Activated CD4-positive, alpha-beta T cell treated with anti-CD3 and anti-CD28 coated beads, Interleukin-2, amount 10 ng/mL, durations not matched to agents 24 days and 14 days (primary cell): ENCODE data around the gene ADAM12. TPM values are rescaled to one million over a fixed set of nuclear protein-coding genes. Genes with fewer than 3 reads are reported as not detected.

Experiments used
- DNase-seq: peaks from one replicate; pipeline ENCODE4 v3.0.0; 2022
- H3K27ac Mint-ChIP-seq: one replicate; pipeline ENCODE4 v1.8.0; 2022; ENCODE audit warnings: mild to moderate bottlenecking, mixed read lengths
- H3K27me3 Mint-ChIP-seq: one replicate; pipeline ENCODE4 v1.8.0; 2022; ENCODE audit warnings: mixed read lengths
- H3K36me3 Mint-ChIP-seq: one replicate; pipeline ENCODE4 v1.8.0; 2022; ENCODE audit warnings: low read depth, mild to moderate bottlenecking, mixed read lengths
- H3K4me1 Mint-ChIP-seq: one replicate; pipeline ENCODE4 v1.8.0; 2021; ENCODE audit warnings: mixed read lengths
- H3K4me3 Mint-ChIP-seq: one replicate; pipeline ENCODE4 v1.8.0; 2022; ENCODE audit warnings: mild to moderate bottlenecking, moderate library complexity, mixed read lengths
- H3K9me3 Mint-ChIP-seq: one replicate; pipeline ENCODE4 v1.8.0; 2021; ENCODE audit warnings: mixed read lengths
- intact Hi-C: fragments of 100-400 bp; cut with micrococcal nuclease; formaldehyde crosslinking; loops from one replicate; pipeline ENCODE4 v1.15.1; 2023
- total RNA-seq: library from RNA; stranded (reverse); gene quantifications from 2 replicates; pipeline ENCODE4 v1.2.3, GENCODE V29; 2022

Gene ADAM12
- total RNA-seq, 1 donor from 2014 or later = not detected

DNA sequence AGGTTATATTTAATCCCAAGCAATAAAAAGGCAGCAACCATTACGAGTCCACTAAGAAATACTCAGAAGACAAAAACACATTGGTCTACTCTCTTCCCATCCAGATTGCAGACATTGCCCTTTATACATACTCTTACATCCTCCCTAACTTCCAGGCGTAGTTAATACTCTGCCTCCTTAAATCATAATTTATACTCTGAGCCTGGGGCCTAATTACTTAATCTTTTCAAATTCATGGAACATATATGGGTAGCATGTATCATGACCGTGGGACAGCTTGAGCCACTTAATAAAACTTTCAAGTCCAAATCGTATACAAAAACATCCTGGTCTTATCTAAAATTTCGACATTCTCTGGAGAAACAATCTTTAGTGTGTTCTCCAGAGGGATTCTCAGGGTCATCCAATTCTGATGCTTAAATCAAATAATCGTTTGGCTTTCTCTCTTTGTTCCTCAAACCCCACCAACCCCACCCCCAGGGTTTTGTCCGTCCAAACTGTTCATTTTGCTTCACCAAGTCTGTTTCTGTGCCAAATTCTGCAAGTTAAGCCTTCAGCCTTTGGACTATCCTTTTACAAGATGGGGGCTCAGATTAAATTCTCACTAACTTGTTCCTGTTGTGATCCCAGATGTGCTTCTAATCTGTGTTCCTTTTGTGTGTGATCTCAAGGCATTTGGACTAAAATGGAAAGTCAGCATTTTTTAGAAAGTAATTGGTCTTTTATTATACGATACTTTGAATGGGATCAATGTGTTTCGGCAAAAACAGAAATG, 86.4 kb downstream of the ADAM12 start:
- Mint-ChIP-seq H3K9me3 (no peaks in the 10 kb centered on the region), H3K36me3 (no peaks in the 10 kb centered on the region), H3K4me1 (no peaks in the 10 kb centered on the region), H3K27me3 (no peaks in the 10 kb centered on the region), H3K27ac (no peak overlapping the region), H3K4me3 (no peak overlapping the region)
- DNase-seq = no peak
- intact Hi-C loops = no loop called here

DNA sequence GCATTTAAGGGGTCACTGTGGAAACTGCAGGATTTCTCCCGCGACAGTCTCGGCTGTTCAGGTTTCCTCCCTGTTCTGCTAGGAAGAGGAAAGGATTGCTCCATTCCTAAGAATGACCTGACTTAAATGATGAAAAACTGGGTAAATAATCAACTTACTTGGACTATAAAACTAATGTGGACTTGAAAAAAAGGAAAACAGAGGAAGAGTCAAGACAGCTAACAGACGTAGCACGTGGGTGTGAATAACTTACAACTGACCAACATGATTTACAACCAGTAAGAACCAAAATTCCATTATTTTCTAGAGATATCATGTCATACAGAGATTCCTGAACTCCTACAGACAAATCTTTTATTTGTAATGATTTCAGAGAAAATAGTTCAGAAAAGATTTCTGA, 93.8 kb downstream of the ADAM12 start:
- H3K27ac Mint-ChIP-seq = no peak overlapping the region

DNA sequence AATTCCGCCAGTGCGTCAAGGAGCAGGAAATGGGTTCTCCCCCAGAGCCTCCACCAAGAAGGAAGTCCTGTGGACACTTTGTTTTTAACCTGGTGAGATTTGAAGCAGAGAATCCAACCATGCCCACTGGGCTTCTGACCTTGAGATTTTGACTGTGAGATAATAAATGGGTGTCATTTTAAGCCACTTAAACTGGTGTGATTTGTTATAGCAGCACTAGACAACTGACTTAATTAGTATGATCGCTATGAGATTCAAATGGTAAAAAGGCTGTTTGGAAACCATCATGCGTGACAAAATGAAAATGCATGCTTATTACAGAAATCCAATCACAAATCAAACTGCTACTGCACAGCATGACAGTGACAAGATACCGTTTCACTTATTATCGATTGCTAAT, 98.0 kb downstream of the ADAM12 start:
- Mint-ChIP-seq H3K9me3 (peaks cover 3% of the 10 kb centered on the region), H3K36me3 (no peaks in the 10 kb centered on the region)

More for the DNA sequence above, 93.8 kb downstream of the ADAM12 start:
- DNase-seq = no peak
- no peak overlapping the region for H3K4me3 Mint-ChIP-seq
- H3K9me3 Mint-ChIP-seq = no peaks in the 10 kb centered on the region
- H3K27me3 Mint-ChIP-seq = no peaks in the 10 kb centered on the region
- H3K4me1 Mint-ChIP-seq = no peaks in the 10 kb centered on the region
- H3K36me3 Mint-ChIP-seq = no peaks in the 10 kb centered on the region
- intact Hi-C loops = no loop called here

DNA sequence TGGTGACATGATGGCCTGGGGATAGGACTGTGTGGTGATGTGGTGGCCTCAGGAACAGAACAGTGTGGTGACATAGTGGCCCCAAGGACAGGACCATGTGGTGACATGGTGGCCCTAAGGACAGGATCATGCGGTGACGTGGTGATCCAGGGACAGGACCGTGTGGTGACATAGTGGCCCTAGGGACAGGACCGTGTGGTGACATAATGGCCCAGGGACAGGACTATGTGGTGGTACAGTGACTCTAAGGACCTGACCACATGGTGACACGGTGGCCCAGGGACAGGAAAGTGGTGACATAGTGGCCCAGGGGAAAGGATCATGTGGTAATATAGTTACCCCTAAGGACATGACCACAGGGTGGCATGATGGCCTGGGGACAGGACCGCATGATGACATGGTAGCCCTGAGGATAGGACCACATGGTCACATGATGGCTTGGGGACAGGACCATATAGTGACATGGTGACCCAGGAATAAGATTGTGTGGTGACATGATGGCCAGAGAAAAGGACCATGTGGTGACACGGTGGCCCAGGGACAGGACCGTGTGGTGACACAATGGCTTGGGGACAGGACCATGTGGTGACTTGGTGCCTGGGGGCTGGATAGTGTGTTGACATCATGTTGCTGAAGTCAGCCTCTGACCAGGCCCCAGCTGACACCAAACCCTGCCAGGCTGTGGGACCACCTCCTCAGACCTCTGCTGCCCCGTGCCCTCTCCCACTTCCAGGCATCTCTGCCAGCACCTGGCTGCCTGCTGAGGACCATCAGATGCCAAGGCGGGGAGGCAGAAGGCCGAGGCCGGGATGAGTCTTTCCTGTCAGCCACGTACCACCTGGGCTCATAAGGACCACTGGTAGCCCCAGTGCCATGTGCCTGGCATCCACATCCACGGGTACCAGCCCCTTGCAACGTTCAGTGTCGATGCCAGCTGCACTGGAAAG, 99.5 kb downstream of the ADAM12 start:
- no peak overlapping the region for H3K4me3 Mint-ChIP-seq
- H3K4me1 Mint-ChIP-seq = no peaks in the 10 kb centered on the region
- no peak for DNase-seq
- H3K27ac Mint-ChIP-seq = no peak overlapping the region
- no peaks in the 10 kb centered on the region for H3K27me3 Mint-ChIP-seq
- peaks cover 3% of the 10 kb centered on the region for H3K9me3 Mint-ChIP-seq
- intact Hi-C loops = no loop called here
- H3K36me3 Mint-ChIP-seq = no peaks in the 10 kb centered on the region

More for the DNA sequence above, 98.0 kb downstream of the ADAM12 start:
- intact Hi-C loops = no loop called here
- H3K27ac Mint-ChIP-seq = no peak overlapping the region
- DNase-seq = no peak
- no peaks in the 10 kb centered on the region for H3K4me1 Mint-ChIP-seq
- no peak overlapping the region for H3K4me3 Mint-ChIP-seq
- no peaks in the 10 kb centered on the region for H3K27me3 Mint-ChIP-seq

DNA sequence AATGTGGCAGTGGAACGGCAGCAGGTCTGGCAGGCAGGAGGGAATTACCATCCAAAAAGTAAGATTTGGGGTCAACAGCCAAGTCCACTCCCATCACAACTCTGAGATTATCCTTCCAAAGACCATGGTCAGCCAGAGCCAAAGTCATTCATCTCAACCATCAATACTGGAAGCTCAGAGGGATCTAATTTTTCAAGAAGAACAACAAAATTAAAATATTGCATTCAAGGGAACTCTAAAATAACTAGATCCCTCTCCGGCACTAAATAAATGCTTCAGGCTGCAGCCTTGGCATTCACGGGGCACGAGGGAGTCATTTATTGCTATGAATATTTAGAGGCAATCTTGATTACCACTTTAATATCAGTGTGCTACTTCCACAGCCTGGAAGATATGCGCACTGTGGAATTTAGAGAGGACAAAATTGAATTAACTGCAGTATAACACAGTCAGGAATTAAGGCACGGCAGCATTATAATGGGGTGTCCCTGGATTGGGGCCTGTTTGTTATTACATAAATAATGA, 102.0 kb downstream of the ADAM12 start:
- no peaks in the 10 kb centered on the region for H3K27me3 Mint-ChIP-seq
- H3K4me1 Mint-ChIP-seq = no peaks in the 10 kb centered on the region
- intact Hi-C loops = no loop called here
- H3K27ac Mint-ChIP-seq = no peak overlapping the region
- no peak overlapping the region for H3K4me3 Mint-ChIP-seq
- H3K9me3 Mint-ChIP-seq = peaks cover 3% of the 10 kb centered on the region
- DNase-seq = no peak
- no peaks in the 10 kb centered on the region for H3K36me3 Mint-ChIP-seq

DNA sequence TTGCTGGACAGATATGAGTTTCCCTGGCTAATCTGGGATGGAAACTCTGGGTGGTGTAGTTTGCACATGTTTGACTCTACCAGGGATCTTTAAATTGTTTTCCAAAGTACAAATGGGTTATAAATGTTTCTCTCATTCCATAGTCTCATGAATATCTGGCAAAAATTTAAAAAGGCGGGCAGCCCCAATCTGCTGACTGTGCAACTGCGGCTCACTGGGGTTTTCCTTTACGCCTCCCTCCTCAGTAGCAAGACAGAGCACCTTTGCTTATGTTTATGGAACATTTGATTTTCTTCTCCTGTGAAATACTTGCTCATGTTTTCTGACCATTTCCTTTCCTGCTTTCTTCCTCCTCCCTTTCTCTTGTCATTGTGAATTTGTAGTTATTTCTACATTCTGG, 105.0 kb downstream of the ADAM12 start:
- Mint-ChIP-seq H3K27me3 (no peaks in the 10 kb centered on the region), H3K4me3 (no peak overlapping the region), H3K36me3 (no peaks in the 10 kb centered on the region), H3K27ac (no peak overlapping the region), H3K4me1 (no peaks in the 10 kb centered on the region), H3K9me3 (peaks cover 3% of the 10 kb centered on the region)
- no peak for DNase-seq
- intact Hi-C loops = no loop called here

DNA sequence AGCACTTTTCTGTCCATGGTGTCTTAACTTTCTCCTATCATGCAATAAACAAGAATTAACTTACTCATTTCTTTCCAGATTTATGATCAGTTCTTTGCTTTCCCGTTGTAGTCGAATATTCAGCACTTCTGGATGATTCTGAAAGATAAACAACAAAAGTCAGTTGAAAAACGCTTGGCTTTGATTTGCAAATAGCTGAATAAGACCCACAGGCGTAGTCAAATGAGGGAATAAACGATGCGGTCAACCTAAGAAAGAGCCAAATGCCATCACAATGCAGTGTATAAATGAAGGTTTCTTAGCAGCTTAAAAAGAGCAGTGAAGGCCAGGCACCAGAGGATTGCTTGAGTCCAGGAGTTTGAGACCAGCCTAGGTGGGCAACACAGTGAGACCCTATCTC, 109.4 kb downstream of the ADAM12 start:
- H3K27ac Mint-ChIP-seq = no peak overlapping the region
- DNase-seq = no peak
- intact Hi-C loops = no loop called here
- H3K9me3 Mint-ChIP-seq = no peaks in the 10 kb centered on the region
- H3K27me3 Mint-ChIP-seq = no peaks in the 10 kb centered on the region
- H3K36me3 Mint-ChIP-seq = no peaks in the 10 kb centered on the region
- no peak overlapping the region for H3K4me3 Mint-ChIP-seq
- H3K4me1 Mint-ChIP-seq = no peaks in the 10 kb centered on the region

DNA sequence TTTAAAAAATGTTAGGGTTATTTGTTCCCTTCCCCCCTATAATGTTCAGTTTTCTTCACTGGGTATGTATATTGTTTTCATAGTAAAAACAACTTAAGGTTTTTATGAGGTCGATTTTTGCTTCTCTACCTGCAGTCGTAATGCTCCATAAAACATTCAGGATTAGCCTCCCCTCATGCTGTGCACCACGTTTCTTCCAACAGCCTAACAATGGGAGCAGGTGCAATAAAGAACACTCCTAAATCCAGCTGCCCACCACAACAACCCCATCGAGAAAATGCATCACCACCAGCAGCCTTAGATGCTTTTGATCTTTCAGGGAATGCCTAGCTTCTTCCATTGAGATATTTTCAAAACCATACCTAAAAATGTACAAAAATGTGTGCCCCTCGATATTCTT, 111.1 kb downstream of the ADAM12 start:
- Mint-ChIP-seq H3K4me1 (no peaks in the 10 kb centered on the region), H3K4me3 (no peak overlapping the region), H3K27me3 (no peaks in the 10 kb centered on the region), H3K36me3 (no peaks in the 10 kb centered on the region), H3K9me3 (no peaks in the 10 kb centered on the region), H3K27ac (no peak overlapping the region)
- no peak for DNase-seq
- intact Hi-C loops = no loop called here

DNA sequence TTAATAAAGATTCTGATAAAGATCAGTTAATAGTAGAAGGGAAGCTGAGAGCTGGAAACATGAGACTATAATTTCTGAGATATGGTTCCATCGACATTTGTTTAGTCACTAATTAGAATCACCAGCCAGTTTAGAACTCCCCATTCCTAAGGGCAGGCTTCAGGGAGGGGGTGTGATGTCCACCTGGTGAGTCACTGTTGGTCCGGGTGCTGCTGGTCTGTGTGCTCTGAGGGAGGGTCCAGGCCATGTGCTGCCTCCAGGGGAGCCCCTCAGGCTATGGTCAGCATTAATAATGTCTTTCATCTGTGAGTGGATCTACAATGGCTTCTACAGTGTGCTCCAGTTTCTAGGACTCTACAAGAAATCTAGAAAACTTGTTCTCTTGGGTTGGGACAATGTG, 115.8 kb downstream of the ADAM12 start:
- intact Hi-C loops = no loop called here

DNA sequence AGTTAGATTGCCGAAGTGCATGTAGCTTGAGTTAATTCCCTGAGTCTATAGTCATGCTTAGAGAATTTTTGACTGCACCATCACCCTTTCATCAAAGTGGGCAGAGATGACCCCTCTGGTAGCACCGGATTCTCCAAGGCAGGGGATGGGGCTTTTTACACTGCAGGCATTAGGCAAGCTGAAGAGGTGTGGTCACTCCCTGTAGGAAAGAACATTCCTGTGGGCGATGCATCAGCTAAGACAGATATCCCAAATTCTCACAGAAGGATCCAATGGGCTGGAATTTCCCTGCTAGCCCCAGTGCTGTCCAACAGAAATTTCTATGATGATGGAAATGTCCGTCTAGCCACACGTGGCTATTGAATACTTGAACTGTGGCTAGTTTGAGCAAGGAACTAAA, 118.2 kb downstream of the ADAM12 start:
- DNase-seq = no peak
- Mint-ChIP-seq H3K4me1 (no peaks in the 10 kb centered on the region), H3K9me3 (no peaks in the 10 kb centered on the region), H3K4me3 (no peak overlapping the region), H3K27me3 (no peaks in the 10 kb centered on the region), H3K27ac (no peak overlapping the region), H3K36me3 (no peaks in the 10 kb centered on the region)
- intact Hi-C loops = no loop called here

More for the DNA sequence above, 115.8 kb downstream of the ADAM12 start:
- DNase-seq = no peak
- Mint-ChIP-seq H3K27ac (no peak overlapping the region), H3K36me3 (no peaks in the 10 kb centered on the region), H3K27me3 (no peaks in the 10 kb centered on the region), H3K4me3 (no peak overlapping the region), H3K9me3 (no peaks in the 10 kb centered on the region), H3K4me1 (no peaks in the 10 kb centered on the region)

DNA sequence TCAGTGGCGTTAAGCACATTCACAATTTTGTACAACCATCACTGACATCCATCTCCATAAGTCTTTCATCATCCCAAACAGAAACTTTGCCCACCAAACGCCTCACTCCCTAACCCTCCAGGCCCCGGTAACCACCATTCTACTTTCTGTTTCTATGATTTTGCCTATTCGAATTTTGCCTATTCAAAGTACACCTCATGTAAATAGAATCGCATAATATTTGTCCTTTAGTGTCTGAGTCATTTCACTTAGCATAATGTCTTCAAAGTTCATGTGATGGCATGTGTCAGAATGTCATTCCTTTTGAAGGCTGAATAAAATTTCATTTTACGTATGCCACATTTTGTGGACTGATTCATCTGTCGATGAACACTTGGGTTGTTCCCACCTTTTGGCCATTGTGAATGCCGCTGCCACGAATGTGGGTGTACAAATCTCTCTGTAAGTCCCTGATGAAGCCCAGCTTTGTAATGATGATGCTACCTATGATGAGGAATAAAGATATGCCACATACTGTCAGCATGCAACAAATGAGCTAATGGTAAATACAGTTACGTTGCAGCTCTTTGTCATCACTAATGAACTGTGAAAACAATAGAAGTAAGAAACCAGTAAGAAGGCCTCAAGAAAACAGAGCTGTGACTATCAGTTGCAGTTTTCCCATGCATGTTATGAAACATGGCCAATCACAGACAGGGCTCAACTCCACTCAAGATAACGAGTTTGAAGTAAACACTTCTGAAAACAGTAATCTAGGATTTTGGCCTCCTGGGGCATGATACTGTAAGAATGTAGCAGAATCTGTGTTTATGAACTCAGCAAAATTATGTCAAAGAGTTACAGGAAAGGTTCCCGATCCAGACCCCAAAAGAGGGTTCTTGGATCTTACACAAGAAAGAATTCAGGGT, 120.0 kb downstream of the ADAM12 start:
- intact Hi-C loops = no loop called here
- no peak overlapping the region for H3K27ac Mint-ChIP-seq
- H3K4me1 Mint-ChIP-seq = no peaks in the 10 kb centered on the region
- DNase-seq = no peak
- no peaks in the 10 kb centered on the region for H3K9me3 Mint-ChIP-seq
- no peak overlapping the region for H3K4me3 Mint-ChIP-seq
- no peaks in the 10 kb centered on the region for H3K36me3 Mint-ChIP-seq
- H3K27me3 Mint-ChIP-seq = no peaks in the 10 kb centered on the region

DNA sequence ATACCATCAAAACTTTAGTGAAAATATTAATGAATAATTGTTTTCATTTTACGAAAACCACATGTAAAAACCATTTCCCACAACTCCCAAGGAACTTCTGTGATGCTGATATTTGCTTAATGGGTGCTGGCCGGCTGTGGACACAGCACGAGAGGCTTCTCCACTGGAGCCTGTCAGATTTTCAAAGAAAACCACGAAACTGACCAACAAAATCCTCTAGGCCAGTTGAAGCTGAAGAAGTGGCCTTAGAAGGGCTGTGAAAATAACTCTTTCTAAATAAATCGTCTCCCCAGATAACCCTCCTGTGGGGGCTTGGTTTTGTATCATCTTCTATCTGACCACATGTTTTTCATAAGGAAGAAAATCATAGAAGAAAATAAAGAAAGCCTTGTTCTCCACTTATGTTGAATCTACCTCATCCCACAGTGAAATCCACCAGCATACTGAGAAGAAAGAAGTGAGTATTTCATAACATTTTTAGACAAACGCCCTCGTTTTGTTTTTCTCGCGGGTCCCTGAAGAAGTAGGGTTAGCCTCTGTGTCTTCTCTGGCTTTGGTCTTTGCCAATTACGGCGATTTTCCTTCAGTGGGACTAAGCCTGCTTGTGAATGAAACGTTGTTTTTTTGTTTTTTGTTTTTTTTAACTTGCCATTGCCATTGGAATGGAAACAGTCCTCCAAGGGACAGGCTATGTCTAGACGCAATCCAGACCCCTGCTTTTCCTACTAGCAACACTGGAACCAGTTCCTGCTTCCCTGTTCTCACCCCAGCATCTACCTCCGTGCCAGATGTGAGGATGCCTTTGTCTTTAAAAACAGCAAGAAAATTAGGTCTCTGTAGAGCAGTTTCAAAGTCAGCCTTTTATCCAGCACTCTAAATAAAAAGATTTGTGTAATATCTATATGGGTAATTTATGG, 123.9 kb downstream of the ADAM12 start:
- Mint-ChIP-seq H3K27me3 (no peaks in the 10 kb centered on the region), H3K4me1 (no peaks in the 10 kb centered on the region), H3K27ac (no peak overlapping the region), H3K36me3 (no peaks in the 10 kb centered on the region), H3K9me3 (no peaks in the 10 kb centered on the region), H3K4me3 (no peak overlapping the region)
- intact Hi-C loops = no loop called here
- no peak for DNase-seq
